CD4-positive, alpha-beta T cell treated with Interleukin-10 for 1 hour (primary cell): ENCODE results near the gene ZNF791.
A peak's percentile ranks its signal among the peaks of the same experiment; 100 is the strongest.
"Not testable (repeated sequence)": the region's sequence is repeated elsewhere in the genome, so short reads cannot be mapped to it uniquely, and the experiment has no call there.

Experiments
- DNase-seq: peaks from one replicate; pipeline ENCODE4 v3.0.0-alpha.2; 2020

The ZNF791 gene

GRCh38 chr19:12610540-12611360 lies at the start of gene ZNF791, which contains the start of gene ZNF490:
ZNF791 (plus strand) TSS chr19:12610920; CDS start chr19:12611080, 160 bp downstream.
ZNF490 (minus strand) TSS chr19:12610813; CDS start chr19:12610680, 133 bp downstream.
- DNase-seq, result peak; percentile 98

GRCh38 chr19:12564016-12564664 lies 46.6 kb upstream of the ZNF791 start:
- peak; percentile 90 for DNase-seq

GRCh38 chr19:12566380-12566779 lies 44.3 kb upstream of the ZNF791 start:
- not testable (repeated sequence) for DNase-seq

GRCh38 chr19:12567951-12568350 lies 42.8 kb upstream of the ZNF791 start:
- no peak for DNase-seq

GRCh38 chr19:12574036-12574435 lies 36.7 kb upstream of the ZNF791 start:
- DNase-seq, result no peak

GRCh38 chr19:12578641-12579040 lies 32.1 kb upstream of the ZNF791 start:
- no peak for DNase-seq

- DNase-seq, result no peak
Observed at GRCh38 chr19:12580180-12580694, 30.5 kb upstream of the ZNF791 start.

- no peak for DNase-seq
Observed at GRCh38 chr19:12581100-12581499, 29.6 kb upstream of the ZNF791 start.

GRCh38 chr19:12596485-12596884 lies 14.2 kb upstream of the ZNF791 start:
- DNase-seq, result no peak

GRCh38 chr19:12596927-12597548 lies 13.7 kb upstream of the ZNF791 start:
- DNase-seq, result no peak

GRCh38 chr19:12597594-12597993 lies 13.1 kb upstream of the ZNF791 start:
- no peak for DNase-seq

- DNase-seq, result peak; percentile 64
Observed at GRCh38 chr19:12603714-12604113, 7.0 kb upstream of the ZNF791 start.

GRCh38 chr19:12606796-12607195 lies 3.9 kb upstream of the ZNF791 start:
- DNase-seq, result no peak

- DNase-seq, result no peak
Observed at GRCh38 chr19:12607631-12608030, 3.1 kb upstream of the ZNF791 start.

- no peak for DNase-seq
Observed at GRCh38 chr19:12611361-12611699, 610 bp downstream of the ZNF791 start.

GRCh38 chr19:12617646-12618045 lies 6.9 kb downstream of the ZNF791 start:
- DNase-seq, result no peak

GRCh38 chr19:12621253-12622024 lies 10.7 kb downstream of the ZNF791 start:
- DNase-seq, result not testable (repeated sequence)

- no peak for DNase-seq
Observed at GRCh38 chr19:12623361-12624031, 12.8 kb downstream of the ZNF791 start.

- no peak for DNase-seq
Observed at GRCh38 chr19:12626958-12627357, 16.2 kb downstream of the ZNF791 start.

GRCh38 chr19:12628040-12629022 lies 17.6 kb downstream of the ZNF791 start:
- DNase-seq, result no peak

- DNase-seq, result no peak
Observed at GRCh38 chr19:12629215-12629614, 18.5 kb downstream of the ZNF791 start.
